ENCODE measurements around the gene NECTIN1. TPM values are rescaled to one million over a fixed set of nuclear protein-coding genes. Genes with fewer than 3 reads are reported as not detected.
A peak's percentile ranks its signal among the peaks of the same experiment; 100 is the strongest.

NECTIN1 gene
- total RNA-seq, 1 donor from 2014 or later, result 62.9 TPM

DNA sequence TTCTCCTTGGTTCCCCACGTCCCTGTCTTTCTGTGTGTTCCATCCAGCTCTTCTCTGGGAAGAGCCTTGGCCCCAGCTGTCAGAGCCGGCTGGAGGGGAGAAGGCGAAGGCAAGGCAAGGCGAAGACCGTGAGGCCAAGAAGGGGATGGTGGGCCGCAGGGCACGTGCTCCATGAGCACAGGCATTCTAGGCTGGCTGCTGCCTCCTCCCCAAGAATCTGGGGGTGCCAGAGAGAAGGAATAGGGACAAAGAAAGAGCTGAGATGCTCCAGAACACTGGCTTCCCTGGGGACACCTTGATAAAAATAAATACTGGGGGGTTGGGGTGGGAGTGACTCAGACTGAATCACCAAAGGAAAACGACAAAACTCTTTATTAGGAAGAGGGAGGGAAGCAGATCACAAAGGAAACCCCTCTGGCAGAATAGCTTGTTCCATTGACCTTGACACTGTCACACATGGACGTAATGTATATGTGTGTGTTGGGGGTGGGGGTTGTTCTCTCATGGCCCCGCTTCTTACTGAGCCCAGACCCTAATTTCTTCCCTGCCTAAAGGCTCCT, 52.5 kb downstream of the NECTIN1 start:
- TF ChIP-seq, protein P1, sequence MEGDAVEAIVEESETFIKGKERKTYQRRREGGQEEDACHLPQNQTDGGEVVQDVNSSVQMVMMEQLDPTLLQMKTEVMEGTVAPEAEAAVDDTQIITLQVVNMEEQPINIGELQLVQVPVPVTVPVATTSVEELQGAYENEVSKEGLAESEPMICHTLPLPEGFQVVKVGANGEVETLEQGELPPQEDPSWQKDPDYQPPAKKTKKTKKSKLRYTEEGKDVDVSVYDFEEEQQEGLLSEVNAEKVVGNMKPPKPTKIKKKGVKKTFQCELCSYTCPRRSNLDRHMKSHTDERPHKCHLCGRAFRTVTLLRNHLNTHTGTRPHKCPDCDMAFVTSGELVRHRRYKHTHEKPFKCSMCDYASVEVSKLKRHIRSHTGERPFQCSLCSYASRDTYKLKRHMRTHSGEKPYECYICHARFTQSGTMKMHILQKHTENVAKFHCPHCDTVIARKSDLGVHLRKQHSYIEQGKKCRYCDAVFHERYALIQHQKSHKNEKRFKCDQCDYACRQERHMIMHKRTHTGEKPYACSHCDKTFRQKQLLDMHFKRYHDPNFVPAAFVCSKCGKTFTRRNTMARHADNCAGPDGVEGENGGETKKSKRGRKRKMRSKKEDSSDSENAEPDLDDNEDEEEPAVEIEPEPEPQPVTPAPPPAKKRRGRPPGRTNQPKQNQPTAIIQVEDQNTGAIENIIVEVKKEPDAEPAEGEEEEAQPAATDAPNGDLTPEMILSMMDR (conservative IDR thresholded peaks at IDR 0.05), result no peak
- Mint-ChIP-seq H3K27ac (peak overlapping the region; percentile 59), H3K4me1 (ENCODE audit: unreplicated experiment) (peaks cover 2% of the 10 kb centered on the region), H3K9me3 (no peaks in the 10 kb centered on the region), H3K4me3 (no peak overlapping the region), H3K27me3 (no peaks in the 10 kb centered on the region), H3K36me3 (peaks cover 25% of the 10 kb centered on the region)
- DNase-seq (ENCODE audit: extremely low spot score, unreplicated experiment), result no peak

DNA sequence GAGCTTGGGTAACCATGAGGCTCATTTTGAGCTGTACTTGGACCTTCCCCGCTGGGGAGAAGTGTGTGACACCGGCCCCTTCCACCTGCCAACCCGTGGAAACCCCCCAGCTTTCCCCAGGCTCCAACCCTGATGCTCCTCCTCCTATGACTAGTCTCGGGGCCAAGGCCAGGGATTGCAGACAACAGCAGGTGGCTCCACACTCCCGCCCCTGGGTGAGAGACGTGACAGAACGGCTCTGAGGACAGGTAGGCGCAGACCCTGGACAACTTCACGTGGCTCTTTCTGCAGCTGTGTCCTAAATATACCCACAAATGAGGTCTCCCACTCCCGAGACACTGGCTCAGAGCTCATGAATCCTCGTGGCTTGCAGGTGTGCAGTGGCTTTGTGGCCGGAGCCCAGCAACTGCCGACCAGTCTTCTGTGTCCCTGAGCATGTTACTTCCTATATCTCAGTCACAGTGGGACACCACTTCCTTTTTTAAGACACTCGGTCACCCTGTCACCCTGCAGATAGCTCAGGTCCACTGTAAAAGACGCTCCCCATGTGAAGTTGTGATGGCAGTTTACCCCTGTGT, 55.2 kb downstream of the NECTIN1 start:
- H3K27ac Mint-ChIP-seq, result peak overlapping the region; percentile 50

DNA sequence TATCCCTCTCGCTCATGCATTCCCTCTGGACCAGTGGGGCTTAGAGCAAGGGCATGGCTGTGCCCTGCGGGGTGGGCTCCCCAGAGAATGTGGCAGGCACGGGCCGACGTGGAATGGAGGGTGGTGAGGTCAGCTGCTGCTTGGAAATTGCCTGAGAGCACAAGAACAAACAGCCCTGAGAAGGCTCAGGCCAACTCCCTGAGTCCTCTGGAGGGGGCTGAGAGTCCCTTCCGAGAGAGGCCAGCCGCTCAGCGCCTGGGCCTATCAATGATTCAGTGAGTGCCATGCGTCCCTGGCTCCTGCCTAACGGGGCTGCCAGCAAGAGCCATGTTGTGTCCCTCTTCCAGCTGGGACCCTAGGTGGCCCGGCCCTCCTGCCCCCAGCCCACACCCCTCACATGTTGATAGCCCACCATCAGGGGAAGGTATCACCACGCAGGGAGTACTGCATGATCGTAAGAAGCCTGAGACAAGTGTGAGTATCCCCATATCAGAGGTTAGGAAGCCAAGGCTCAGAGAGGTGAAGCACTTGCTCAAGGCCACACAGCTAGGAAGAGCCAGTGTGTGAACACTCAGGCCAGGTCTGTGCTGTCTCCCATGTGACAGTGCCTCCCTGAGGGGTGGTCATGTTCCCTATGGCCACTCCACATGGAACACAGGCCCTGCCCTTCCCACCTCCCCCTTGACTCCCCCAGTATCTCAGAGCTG, 55.8 kb downstream of the NECTIN1 start:
- Mint-ChIP-seq H3K27me3 (no peaks in the 10 kb centered on the region), H3K27ac (peak overlapping the region; percentile 50), H3K4me3 (no peak overlapping the region), H3K9me3 (no peaks in the 10 kb centered on the region), H3K36me3 (peaks cover 13% of the 10 kb centered on the region), H3K4me1 (ENCODE audit: unreplicated experiment) (peaks cover 17% of the 10 kb centered on the region)
- DNase-seq (ENCODE audit: extremely low spot score, unreplicated experiment), result no peak
- TF ChIP-seq, protein P1 (conservative IDR thresholded peaks at IDR 0.05), result no peak

More for the DNA sequence above, 55.2 kb downstream of the NECTIN1 start:
- Mint-ChIP-seq H3K4me3 (no peak overlapping the region), H3K36me3 (peaks cover 14% of the 10 kb centered on the region), H3K4me1 (ENCODE audit: unreplicated experiment) (peaks cover 17% of the 10 kb centered on the region), H3K27me3 (no peaks in the 10 kb centered on the region), H3K9me3 (no peaks in the 10 kb centered on the region)
- TF ChIP-seq, protein P1 (conservative IDR thresholded peaks at IDR 0.05), result no peak
- DNase-seq (ENCODE audit: extremely low spot score, unreplicated experiment), result no peak

DNA sequence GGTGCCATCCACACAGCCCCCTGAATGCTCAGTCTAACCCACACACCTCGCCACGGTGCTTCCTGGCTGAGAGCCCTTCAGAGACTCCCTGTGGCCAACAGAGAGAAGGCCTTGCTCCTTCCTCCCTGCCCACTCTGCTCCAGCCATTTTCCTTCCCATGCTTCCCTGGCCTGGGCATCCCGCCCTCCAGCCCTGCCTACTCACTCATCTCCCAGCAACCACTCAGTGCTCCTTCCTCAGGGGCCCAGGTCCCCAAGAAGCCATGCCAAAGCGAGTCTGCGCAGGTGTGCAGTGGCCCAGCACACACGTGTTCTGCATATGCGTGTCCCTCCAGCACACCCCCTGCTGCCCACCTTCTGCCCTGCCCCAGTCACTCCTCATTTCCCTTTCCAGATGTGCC, 56.4 kb downstream of the NECTIN1 start:
- TF ChIP-seq, protein P1 (conservative IDR thresholded peaks at IDR 0.05), result no peak
- Mint-ChIP-seq H3K4me3 (no peak overlapping the region), H3K4me1 (ENCODE audit: unreplicated experiment) (peaks cover 17% of the 10 kb centered on the region), H3K27ac (peak overlapping the region; percentile 50), H3K36me3 (peaks cover 8% of the 10 kb centered on the region), H3K9me3 (no peaks in the 10 kb centered on the region), H3K27me3 (no peaks in the 10 kb centered on the region)
- no peak for DNase-seq (ENCODE audit: extremely low spot score, unreplicated experiment)

DNA sequence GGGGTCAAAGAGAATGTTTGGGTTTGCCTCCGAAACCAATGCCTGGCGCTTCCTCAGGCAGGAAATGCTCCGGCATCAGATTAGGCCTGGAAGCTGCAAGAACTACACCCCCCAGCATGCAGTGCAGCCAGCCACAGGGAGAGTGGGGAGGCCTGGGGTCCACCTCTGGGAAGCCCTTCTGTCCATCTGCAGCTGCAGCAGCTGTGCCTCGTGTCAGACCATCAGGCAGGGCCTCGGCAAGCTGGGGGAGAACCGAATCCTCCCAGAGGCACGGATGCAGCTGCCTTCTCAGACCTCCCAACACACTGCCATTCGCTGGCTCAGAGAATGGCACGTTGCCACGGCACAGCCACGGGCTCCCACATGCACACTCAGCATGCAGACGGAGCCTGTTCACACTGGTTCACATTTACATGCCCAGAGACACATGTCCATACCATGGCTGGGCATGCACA, 57.4 kb downstream of the NECTIN1 start:
- Mint-ChIP-seq H3K27ac (no peak overlapping the region), H3K27me3 (no peaks in the 10 kb centered on the region), H3K4me1 (ENCODE audit: unreplicated experiment) (peaks cover 24% of the 10 kb centered on the region), H3K36me3 (peaks cover 4% of the 10 kb centered on the region), H3K9me3 (no peaks in the 10 kb centered on the region), H3K4me3 (no peak overlapping the region)
- DNase-seq (ENCODE audit: extremely low spot score, unreplicated experiment), result no peak
- TF ChIP-seq, protein P1 (conservative IDR thresholded peaks at IDR 0.05), result no peak

Measured in type B pancreatic cell (in vitro differentiated cells).